ENCODE data around the gene TMEM52B. TPM values are rescaled to one million over a fixed set of nuclear protein-coding genes. Genes with fewer than 3 reads are reported as not detected.

The TMEM52B gene
- total RNA-seq (2012; rRNA removed), result not detected in 2 replicates

DNA sequence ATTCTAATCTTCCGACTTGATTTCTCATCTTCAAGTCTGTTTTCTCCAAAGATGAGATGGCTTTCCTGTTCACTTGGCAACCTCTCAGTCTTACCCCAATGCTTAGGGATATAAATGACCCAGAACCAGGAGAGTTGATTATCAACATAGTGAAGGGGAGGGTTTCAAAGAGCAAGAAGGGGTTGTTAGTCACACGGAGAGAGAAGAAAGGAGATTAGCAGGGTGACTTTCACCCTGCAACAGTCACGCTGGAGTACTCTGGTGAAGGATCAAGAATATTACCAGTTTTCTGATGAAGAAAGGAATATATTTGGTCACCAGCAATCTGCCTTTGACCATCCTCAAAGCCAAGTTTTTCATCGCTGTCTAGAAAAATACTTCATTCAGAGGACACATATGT lies at the start of gene TMEM52B:
Gene TMEM52B, plus strand, starts transcription at position 212 of the 400 bp plus-strand sequence. CDS start 543 bp downstream, outside the sequence.
- Histone ChIP-seq H3K4me2 (ENCODE audit: low read length) (no peak within 1 kb of the TSS), H3K9ac (ENCODE audit: low read depth, low read length) (no peak within 1 kb of the TSS), H3K36me3 (ENCODE audit: insufficient read depth, low read length) (no peaks in the 10 kb centered on the region), H3K4me3 (ENCODE audit: low read length) (no peak within 1 kb of the TSS), H3K4me1 (ENCODE audit: control insufficient read depth, insufficient read depth, low read length) (peaks cover 14% of the 10 kb centered on the region), H3K27me3 (ENCODE audit: control insufficient read depth, insufficient read depth, low read length) (peaks cover 5% of the 10 kb centered on the region), H3K9me3 (replicated peaks; ENCODE audit: low read length) (no peaks in the 10 kb centered on the region)

DNA sequence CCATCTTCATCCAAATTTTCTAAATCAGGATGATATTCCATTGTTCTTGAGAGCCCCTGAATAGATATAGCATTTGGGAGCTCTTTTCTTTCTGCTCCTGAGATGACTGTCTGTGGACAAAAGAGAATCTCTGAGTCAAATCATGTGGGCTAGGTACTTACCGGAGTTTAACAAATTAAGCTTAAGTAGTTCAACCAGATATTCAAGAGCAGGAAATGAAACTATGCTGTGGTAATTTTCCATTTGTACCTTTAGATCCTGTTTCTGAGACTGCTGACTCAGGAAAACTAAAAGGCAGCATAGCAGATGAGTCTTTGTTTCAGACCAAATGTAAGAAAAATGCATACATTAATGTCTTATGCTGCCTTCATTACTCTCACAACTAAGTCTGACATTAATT lies 48.8 kb upstream of the TMEM52B start, which contains the start of gene CLEC7A:
Gene CLEC7A, minus strand, starts transcription at position 158 of the 400 bp plus-strand sequence. Its CDS starts 117 bp downstream, at position 41.
- no peak within 1 kb of the TSS for H3K4me3 ChIP-seq (ENCODE audit: low read length)

DNA sequence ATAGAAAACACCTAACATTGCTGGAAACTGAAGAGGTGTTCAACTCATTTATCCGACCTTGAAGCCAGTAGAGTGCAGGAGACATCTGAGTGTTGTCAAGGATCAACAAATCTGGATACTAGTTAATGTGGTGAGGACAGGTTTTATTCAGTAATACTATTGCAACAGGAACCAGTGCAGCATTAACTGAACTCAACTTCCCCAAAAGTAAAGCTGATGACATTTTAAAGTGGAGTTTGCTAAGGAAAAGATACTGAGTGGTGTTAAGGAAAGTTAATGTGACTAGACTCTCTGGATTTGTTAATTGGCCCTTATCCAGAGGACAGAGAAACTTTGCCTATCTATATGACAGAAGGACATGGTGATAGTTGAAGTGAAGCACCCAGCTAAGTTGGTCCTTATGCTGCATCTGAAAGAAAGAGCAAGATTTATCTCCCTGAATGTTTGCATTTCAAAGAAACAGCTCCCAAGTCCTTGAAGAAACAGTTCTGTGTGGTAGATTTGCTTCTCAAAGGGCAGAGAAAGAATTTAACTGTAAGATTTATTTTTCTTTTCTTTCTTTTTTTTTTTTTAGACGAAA lies 47.6 kb upstream of the TMEM52B start:
- Histone ChIP-seq H3K27me3 (ENCODE audit: control insufficient read depth, insufficient read depth, low read length) (peaks cover 20% of the 10 kb centered on the region), H3K4me2 (ENCODE audit: low read length) (no peak overlapping the region), H3K36me3 (ENCODE audit: insufficient read depth, low read length) (no peaks in the 10 kb centered on the region), H3K4me1 (ENCODE audit: control insufficient read depth, insufficient read depth, low read length) (no peaks in the 10 kb centered on the region), H3K9me3 (replicated peaks; ENCODE audit: low read length) (no peaks in the 10 kb centered on the region), H3K4me3 (ENCODE audit: low read length) (no peak overlapping the region), H3K9ac (ENCODE audit: low read depth, low read length) (no peak overlapping the region)

More for the DNA sequence above, 48.8 kb upstream of the TMEM52B start, which contains the start of gene CLEC7A:
- H3K27me3 ChIP-seq (ENCODE audit: control insufficient read depth, insufficient read depth, low read length), result peaks cover 20% of the 10 kb centered on the region
- H3K4me2 ChIP-seq (ENCODE audit: low read length), result no peak within 1 kb of the TSS
- no peaks in the 10 kb centered on the region for H3K36me3 ChIP-seq (ENCODE audit: insufficient read depth, low read length)
- H3K9ac ChIP-seq (ENCODE audit: low read depth, low read length), result no peak within 1 kb of the TSS
- no peaks in the 10 kb centered on the region for H3K4me1 ChIP-seq (ENCODE audit: control insufficient read depth, insufficient read depth, low read length)
- H3K9me3 ChIP-seq (replicated peaks; ENCODE audit: low read length), result no peaks in the 10 kb centered on the region

DNA sequence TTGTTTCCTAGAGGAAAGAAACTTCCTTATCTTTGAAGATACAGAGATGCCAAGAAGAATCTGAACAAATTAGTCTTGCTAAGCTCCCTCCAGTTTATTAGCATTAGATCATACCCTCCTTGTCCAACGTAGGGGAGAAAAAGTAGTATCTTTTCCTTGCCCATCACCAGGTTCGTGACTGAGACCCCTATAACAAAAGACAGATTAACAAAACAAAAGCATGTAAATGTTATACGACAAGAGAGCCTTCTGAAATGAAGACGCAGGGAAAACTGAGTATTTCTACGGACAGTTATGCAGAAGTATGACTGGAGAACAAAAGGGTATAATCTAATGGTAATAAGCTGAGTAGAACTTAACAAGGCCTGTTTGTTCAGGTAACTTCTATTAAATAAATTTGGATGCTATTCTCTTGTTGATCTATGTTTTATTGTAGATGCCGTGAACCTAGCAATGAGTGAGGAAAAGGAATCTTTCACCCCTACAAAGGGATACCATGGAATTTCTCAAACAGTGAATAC lies 45.9 kb upstream of the TMEM52B start:
- no peaks in the 10 kb centered on the region for H3K9me3 ChIP-seq (replicated peaks; ENCODE audit: low read length)
- no peak overlapping the region for H3K4me3 ChIP-seq (ENCODE audit: low read length)
- no peak overlapping the region for H3K9ac ChIP-seq (ENCODE audit: low read depth, low read length)
- H3K36me3 ChIP-seq (ENCODE audit: insufficient read depth, low read length), result no peaks in the 10 kb centered on the region
- no peaks in the 10 kb centered on the region for H3K4me1 ChIP-seq (ENCODE audit: control insufficient read depth, insufficient read depth, low read length)
- H3K4me2 ChIP-seq (ENCODE audit: low read length), result no peak overlapping the region
- peaks cover 16% of the 10 kb centered on the region for H3K27me3 ChIP-seq (ENCODE audit: control insufficient read depth, insufficient read depth, low read length)

DNA sequence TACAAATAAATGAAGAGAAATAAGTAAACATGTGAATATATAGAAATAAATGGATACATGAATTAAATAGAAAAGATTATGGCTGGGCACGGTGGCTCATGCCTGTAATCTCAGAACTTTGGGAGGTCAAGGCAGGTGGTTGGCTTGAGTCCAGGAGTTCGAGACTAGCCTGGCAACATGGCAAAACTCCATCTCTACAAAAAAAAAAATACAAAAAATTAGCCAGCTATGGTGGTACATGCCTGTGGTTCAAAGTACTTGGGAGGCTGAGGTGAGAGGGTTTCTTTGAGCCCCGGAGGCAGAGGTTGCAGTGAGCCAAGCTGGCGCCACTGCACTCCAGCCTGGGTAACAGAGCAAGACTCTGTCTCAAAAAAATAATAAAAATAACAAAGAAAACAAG lies 43.7 kb upstream of the TMEM52B start:
- no peaks in the 10 kb centered on the region for H3K4me1 ChIP-seq (ENCODE audit: control insufficient read depth, insufficient read depth, low read length)
- H3K36me3 ChIP-seq (ENCODE audit: insufficient read depth, low read length), result no peaks in the 10 kb centered on the region
- no peak overlapping the region for H3K4me2 ChIP-seq (ENCODE audit: low read length)
- no peak overlapping the region for H3K9ac ChIP-seq (ENCODE audit: low read depth, low read length)
- H3K4me3 ChIP-seq (ENCODE audit: low read length), result no peak overlapping the region
- no peaks in the 10 kb centered on the region for H3K9me3 ChIP-seq (replicated peaks; ENCODE audit: low read length)
- H3K27me3 ChIP-seq (ENCODE audit: control insufficient read depth, insufficient read depth, low read length), result peaks cover 8% of the 10 kb centered on the region

DNA sequence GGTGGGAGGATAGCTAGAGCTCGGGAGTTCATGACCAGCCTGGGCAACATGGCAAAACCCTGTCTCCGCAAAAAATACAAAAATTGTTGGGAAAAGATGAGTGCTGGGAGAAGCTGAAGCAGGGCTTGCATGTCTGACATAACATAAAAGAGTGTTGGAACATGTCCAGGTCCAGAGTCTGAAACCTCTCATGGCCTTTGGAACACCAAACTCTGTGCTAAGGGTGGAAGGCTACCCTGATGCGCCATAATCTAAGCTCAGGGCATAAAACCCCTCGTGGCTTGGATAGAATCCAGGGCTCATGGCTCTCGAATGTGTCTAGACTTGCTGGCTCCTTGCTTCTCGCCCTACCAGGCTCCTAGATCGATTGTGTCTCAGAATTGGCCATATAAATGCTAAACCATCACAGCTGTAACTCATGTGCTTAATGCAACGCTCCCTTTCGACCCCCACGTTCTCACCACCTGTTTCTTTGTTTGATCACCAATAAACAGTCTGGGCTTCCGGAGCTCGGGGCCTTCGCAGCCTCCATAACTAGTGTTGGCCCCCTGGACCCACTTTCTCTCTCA lies 42.1 kb upstream of the TMEM52B start:
- peaks cover 2% of the 10 kb centered on the region for H3K27me3 ChIP-seq (ENCODE audit: control insufficient read depth, insufficient read depth, low read length)
- no peaks in the 10 kb centered on the region for H3K9me3 ChIP-seq (replicated peaks; ENCODE audit: low read length)
- H3K9ac ChIP-seq (ENCODE audit: low read depth, low read length), result no peak overlapping the region
- H3K36me3 ChIP-seq (ENCODE audit: insufficient read depth, low read length), result no peaks in the 10 kb centered on the region
- H3K4me2 ChIP-seq (ENCODE audit: low read length), result no peak overlapping the region
- H3K4me1 ChIP-seq (ENCODE audit: control insufficient read depth, insufficient read depth, low read length), result no peaks in the 10 kb centered on the region
- H3K4me3 ChIP-seq (ENCODE audit: low read length), result no peak overlapping the region

DNA sequence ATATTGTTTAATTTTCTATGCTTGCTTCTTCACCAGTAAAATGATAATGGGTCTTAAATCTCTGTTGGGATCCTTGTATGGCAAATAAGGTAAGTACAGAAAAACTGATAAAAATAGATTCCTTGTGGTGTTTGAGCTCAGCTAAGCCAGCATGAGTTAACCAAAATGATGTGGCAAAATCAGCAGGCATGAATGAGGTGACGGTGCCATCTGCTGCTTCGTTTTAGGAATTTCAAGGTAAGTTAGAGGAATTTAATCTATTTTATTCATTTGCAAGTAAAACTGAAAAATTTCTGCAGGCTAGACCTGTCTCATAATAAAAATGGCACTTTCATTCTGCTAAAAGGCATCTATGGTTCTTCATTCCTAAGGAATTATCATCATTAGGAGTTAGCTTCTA lies 38.8 kb upstream of the TMEM52B start:
- Histone ChIP-seq H3K4me2 (ENCODE audit: low read length) (no peak overlapping the region), H3K4me3 (ENCODE audit: low read length) (no peak overlapping the region), H3K4me1 (ENCODE audit: control insufficient read depth, insufficient read depth, low read length) (no peaks in the 10 kb centered on the region), H3K36me3 (ENCODE audit: insufficient read depth, low read length) (no peaks in the 10 kb centered on the region), H3K9ac (ENCODE audit: low read depth, low read length) (no peak overlapping the region), H3K9me3 (replicated peaks; ENCODE audit: low read length) (no peaks in the 10 kb centered on the region), H3K27me3 (ENCODE audit: control insufficient read depth, insufficient read depth, low read length) (peaks cover 11% of the 10 kb centered on the region)

DNA sequence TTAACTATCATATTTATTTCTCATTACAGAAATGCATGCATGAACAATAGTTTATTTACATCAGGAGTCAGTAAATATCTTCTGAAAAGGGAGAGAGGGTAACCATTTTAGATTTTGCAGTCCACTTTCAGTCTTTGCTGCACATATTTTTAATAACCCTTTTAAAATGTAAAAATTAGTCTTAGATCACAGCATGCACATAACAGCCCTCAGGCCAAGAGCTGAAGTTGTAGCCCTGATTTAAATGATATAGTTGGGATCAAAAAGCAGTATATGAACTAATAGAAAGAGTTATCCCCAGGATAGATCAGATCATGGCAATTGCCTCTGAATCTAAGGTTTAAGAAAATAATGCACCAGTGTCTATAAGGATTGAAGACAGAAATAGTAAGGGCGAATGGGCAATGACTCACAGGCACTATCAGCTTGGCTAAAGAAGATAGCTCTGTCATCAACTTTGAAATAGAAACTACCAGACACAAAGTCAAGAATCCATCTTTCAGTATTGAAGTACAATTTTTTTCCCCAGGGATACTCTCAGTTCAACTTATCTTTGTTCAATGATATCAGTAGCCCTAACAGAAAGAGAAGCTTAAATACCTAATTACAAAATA lies 35.7 kb upstream of the TMEM52B start:
- Histone ChIP-seq H3K9me3 (replicated peaks; ENCODE audit: low read length) (no peaks in the 10 kb centered on the region), H3K36me3 (ENCODE audit: insufficient read depth, low read length) (no peaks in the 10 kb centered on the region), H3K27me3 (ENCODE audit: control insufficient read depth, insufficient read depth, low read length) (peaks cover 11% of the 10 kb centered on the region), H3K4me1 (ENCODE audit: control insufficient read depth, insufficient read depth, low read length) (no peaks in the 10 kb centered on the region), H3K4me2 (ENCODE audit: low read length) (no peak overlapping the region), H3K4me3 (ENCODE audit: low read length) (no peak overlapping the region), H3K9ac (ENCODE audit: low read depth, low read length) (no peak overlapping the region)

DNA sequence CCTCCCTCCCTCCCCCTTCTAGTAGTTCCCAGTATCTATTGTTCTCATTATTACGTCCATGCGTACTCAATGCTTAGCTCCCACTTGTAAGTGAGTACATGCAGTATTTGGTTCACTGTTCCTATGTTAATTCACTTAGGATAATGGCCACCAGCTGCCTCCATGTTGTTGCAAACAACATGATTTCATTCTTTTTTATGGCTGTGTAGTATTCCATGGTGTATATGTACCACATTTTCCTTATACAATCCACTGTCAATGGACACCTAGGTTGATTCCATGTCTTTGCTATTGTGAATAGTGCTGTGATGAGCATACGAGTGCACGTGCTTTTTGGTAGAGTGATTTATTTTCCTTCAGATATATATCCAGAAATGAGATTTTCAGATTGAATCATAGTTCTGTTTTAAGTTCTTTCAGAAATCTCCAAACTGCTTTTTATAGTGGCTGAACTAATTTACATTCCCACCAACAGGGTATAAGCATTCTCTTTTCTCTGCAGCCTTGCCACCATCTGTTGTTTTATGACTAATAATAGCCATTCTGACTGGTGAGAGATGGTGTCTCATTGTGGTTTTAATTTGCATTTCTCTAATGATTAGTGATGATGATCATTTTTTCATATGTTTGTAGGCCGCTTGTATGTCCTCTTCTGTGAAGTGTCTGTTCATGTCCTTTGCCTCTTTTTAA lies 31.0 kb upstream of the TMEM52B start:
- H3K4me2 ChIP-seq (ENCODE audit: low read length), result no peak overlapping the region
- H3K4me3 ChIP-seq (ENCODE audit: low read length), result no peak overlapping the region
- no peaks in the 10 kb centered on the region for H3K9me3 ChIP-seq (replicated peaks; ENCODE audit: low read length)
- H3K36me3 ChIP-seq (ENCODE audit: insufficient read depth, low read length), result no peaks in the 10 kb centered on the region
- peaks cover 8% of the 10 kb centered on the region for H3K27me3 ChIP-seq (ENCODE audit: control insufficient read depth, insufficient read depth, low read length)
- no peaks in the 10 kb centered on the region for H3K4me1 ChIP-seq (ENCODE audit: control insufficient read depth, insufficient read depth, low read length)
- no peak overlapping the region for H3K9ac ChIP-seq (ENCODE audit: low read depth, low read length)

DNA sequence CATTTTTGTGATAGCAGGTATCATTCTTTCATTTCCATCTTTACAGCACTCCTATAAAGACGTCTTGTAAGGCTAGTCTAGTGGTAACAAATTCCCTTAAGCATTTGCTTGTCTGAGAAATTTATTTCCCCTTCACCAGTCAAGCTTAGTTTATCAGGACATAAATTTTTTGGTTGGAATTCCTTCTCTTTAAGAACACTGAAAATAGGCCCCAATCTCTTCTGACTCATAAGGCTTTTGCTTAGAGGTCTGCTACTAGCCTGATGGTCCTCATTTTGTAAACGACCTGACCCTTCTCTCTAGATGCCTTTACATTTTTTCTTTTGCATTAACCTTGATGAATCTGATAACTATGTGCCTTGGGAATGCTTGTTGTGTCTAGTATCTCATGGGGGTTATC lies 27.2 kb upstream of the TMEM52B start:
- Histone ChIP-seq H3K36me3 (ENCODE audit: insufficient read depth, low read length) (no peaks in the 10 kb centered on the region), H3K4me1 (ENCODE audit: control insufficient read depth, insufficient read depth, low read length) (peaks cover 6% of the 10 kb centered on the region), H3K4me3 (ENCODE audit: low read length) (no peak overlapping the region), H3K4me2 (ENCODE audit: low read length) (no peak overlapping the region), H3K9me3 (replicated peaks; ENCODE audit: low read length) (no peaks in the 10 kb centered on the region), H3K9ac (ENCODE audit: low read depth, low read length) (no peak overlapping the region), H3K27me3 (ENCODE audit: control insufficient read depth, insufficient read depth, low read length) (no peaks in the 10 kb centered on the region)
